ENCODE data around the gene COLEC11.

DNA sequence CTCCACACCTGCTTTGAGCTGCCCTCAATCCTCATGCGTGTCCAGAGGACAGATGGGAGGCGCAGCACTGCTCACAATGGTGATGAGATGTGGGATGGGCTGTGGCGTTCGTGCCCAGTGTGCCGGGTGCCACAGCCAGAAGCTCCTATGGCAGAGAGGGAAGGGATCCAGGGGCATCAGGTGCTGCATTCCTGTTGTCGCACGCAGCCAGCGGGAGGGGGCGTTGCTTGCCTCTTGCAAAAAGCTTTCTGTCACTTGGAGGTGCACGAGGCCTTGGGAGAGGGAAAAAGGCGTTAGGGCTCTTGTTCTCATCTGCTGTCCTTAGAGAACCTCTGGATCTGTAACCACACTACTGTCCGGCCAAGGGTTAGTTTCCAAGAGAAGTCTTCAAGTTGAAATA lies 33.9 kb downstream of the COLEC11 start:
- TF ChIP-seq POLR2A (IDR thresholded peaks at IDR 0.05; ENCODE audit: low read length) (no peak), GATA1 (IDR thresholded peaks at IDR 0.05; ENCODE audit: low read depth, low read length) (no peak)

Measured in erythroblast (primary cell).